Colon (tissue), 2 donors: ENCODE measurements around the gene CSTF2.

Source experiments
- FAIRE-seq: peaks from 2 replicates; lab custom pipeline; 2012; peaks lifted over from hg19 to GRCh38; lab: Jason Lieb, UNC
- donor health status: control.
- donor health status: control.

The CSTF2 gene

DNA sequence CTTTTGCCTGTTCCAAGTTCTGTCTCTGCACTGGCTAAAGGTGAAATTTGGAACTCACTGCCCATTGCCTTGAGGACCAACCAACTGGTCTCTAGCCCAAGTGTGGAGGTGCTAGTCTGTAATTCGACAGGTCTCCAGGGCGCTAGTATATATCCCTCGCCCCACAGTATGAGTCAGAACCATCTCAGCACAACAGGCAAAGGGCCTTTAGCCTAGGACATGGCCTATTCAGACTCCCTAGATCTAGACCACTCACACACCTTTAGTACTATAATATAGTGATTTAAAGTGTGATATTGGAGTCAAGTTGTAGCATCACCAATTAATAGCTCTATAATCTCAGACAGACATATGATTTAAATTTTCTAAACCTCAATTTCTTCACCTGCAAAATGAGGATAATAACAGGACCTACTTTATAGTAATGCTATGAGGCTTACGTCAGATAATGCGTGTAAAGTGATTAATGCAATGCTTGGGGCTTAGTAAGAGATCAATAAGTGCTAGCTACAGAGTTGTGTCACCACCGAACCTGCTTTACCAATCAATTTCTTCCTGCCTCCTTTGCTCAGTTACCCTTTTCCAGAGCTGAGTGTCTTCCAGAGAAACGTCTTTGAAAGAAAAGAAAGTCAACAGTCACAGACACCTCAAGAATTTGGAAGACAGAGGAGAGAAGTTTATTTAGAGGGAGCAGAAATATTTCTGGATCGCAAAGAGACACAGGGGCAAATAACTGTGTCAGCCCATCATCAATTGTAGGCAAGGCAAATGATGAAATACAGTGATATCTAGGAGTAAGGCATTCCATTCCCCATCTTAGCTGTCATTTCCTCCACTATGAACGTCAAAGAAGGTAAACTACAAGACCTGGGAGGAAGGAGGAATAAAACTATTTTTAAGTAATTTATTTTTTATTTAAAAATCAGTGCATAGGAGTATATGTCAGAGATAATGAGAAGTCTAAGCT lies 51.7 kb downstream of the CSTF2 start:
- no peak for FAIRE-seq

DNA sequence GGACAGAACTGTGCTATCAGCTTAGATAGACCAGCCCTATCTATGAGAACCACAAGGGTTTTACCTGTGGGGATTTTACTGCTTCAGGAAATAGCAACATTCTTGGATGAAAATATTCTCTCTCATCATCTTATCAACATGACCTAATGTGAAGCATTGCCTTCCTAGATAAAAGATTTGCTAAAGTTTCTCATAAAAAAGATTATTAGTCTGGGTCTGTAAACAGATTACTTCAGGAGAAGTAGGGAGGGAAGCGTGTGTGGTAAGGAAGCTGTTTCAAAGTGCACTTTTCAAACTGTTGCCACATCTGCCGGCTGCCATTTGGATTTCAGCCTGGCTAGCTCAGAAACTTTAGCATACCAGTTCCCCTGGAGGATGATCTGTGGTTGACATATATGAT lies 54.1 kb downstream of the CSTF2 start, which contains the start of gene NOX1:
NOX1 (minus strand) TSS at position 35 of the 400 bp plus-strand sequence. CDS start 220 bp downstream, outside the sequence.
- FAIRE-seq: peak; percentile 51

DNA sequence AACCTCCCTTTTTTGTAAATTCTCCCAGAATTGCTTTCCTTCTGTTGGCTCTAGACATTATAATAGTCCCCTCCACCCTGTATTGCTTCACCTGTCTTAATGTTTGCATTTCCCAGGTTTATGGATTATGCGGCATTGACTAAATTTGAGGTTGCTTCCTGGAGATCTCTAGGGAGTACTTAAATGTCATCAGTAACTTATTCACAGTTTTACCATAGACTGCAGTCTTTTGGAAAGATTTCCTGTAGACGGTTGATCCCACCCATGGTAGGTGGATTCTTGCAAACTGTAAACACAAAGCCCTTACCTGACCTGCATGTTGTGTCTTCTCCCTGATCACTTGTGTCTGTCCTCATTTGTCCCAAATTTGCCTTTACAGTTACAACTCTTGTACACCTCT lies 60.2 kb downstream of the CSTF2 start:
- FAIRE-seq: no peak

DNA sequence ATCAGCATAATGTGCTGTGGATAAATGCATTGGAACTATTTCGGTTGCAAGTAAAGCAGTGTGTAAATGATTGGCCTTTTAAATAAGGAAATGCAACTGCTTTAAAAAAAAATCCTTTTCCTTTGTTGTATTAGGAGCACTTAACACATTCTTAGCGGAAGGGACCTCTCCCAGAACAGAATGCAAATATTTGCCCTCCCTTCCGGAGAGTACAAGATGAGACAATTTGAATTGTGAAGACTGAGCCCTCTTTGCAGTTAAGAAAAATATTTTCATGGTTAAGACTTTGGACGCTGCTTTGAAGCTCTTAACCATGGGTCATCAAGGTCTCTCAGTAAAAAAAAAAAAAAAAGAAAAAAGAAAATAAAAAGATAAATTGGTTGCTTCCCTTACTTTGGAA lies 63.5 kb downstream of the CSTF2 start:
- no peak for FAIRE-seq
